Mammary microvascular endothelial cell (primary cell): ENCODE measurements around the gene PRRX1. TPM values are rescaled to one million over a fixed set of nuclear protein-coding genes. Genes with fewer than 3 reads are reported as not detected.

Experiments used
- total RNA-seq: library from RNA; depleted of rRNA; stranded (reverse); fragments of >200 nt; gene quantifications from 2 replicates; pipeline ENCODE4 v1.2.3, GENCODE V29; 2015

Gene PRRX1
- not detected in 2 replicates for total RNA-seq

GRCh38 chr1:170664093-170664827 is at the start of gene PRRX1:
PRRX1 (plus strand) TSS chr1:170664131; CDS start chr1:170664219, 88 bp downstream.

Other genes starting within 250 kb of the PRRX1 start
- 4.3 and 5.2 TPM in 2 replicates for gene GORAB, start 132.0 kb upstream of the PRRX1 start, total RNA-seq